Measurements from ENCODE around the gene SNAP47. TPM values are rescaled to one million over a fixed set of nuclear protein-coding genes. Genes with fewer than 3 reads are reported as not detected.

The SNAP47 gene
- polyA plus RNA-seq, 2 of the 4 experiments (the other 2 are of a cell fraction), result 29.6 to 39.5 TPM

- TF ChIP-seq TP53 (CRISPR knock-in tag; IDR thresholded peaks at IDR 0.05), result no peak
- no peak for TF ChIP-seq ATOH8 (CRISPR knock-in tag; IDR thresholded peaks at IDR 0.05; ENCODE audit: low read depth)
- TF ChIP-seq TFCP2L1 (CRISPR knock-in tag; IDR thresholded peaks at IDR 0.05), result no peak
- no peak for TF ChIP-seq POLR2A (IDR thresholded peaks at IDR 0.05; ENCODE audit: low read length)
- no peak for TF ChIP-seq BHLHE40 (IDR thresholded peaks at IDR 0.05; ENCODE audit: low read depth, low read length)
- no peak for TF ChIP-seq EHF (CRISPR knock-in tag; IDR thresholded peaks at IDR 0.05)
- no peak for TF ChIP-seq MAFK (IDR thresholded peaks at IDR 0.05; ENCODE audit: partially characterized antibody)
- no peak for TF ChIP-seq PBX3 (IDR thresholded peaks at IDR 0.05)
- no peak for TF ChIP-seq CHD2 (IDR thresholded peaks at IDR 0.05; ENCODE audit: low read length, partially characterized antibody)
- TF ChIP-seq RARB (CRISPR knock-in tag; IDR thresholded peaks at IDR 0.05), result no peak
- CTCF ChIA-PET, result no interaction called here
- FAIRE-seq, result no peak
- no peaks in the 10 kb centered on the region for H3K4me1 ChIP-seq
- DNase-seq (ENCODE audit: low read depth in 1 of 2, low spot score in 1 of 2), result no peak
- H3K4me3 ChIP-seq, result no peak overlapping the region
- H3K4me2 ChIP-seq, result no peak overlapping the region
- peaks cover 44% of the 10 kb centered on the region for H3K9me3 ChIP-seq
- no peak overlapping the region for H3K27ac ChIP-seq
- POLR2A ChIA-PET, result no interaction called here
- no peak for ATAC-seq
Observed at GRCh38 chr1:227712648-227713047, 22.6 kb upstream of the SNAP47 start.

- Histone ChIP-seq H3K4me3 (no peak overlapping the region), H3K9me3 (peaks cover 61% of the 10 kb centered on the region), H3K4me2 (no peak overlapping the region), H3K27ac (no peak overlapping the region), H3K4me1 (no peaks in the 10 kb centered on the region)
- ChIA-PET POLR2A (no interaction called here), CTCF (no interaction called here)
- WGBS (ENCODE audit: missing lambda C conversion rate), result 1% methylated on average over 2 of the region's 2 CpGs
- FAIRE-seq (no peak), ATAC-seq (no peak), DNase-seq (ENCODE audit: low read depth in 1 of 2, low spot score in 1 of 2) (no peak)
- TF ChIP-seq EHF (CRISPR knock-in tag; IDR thresholded peaks at IDR 0.05) (no peak), FOSL2 (IDR thresholded peaks at IDR 0.05) (no peak), FOSL2 (CRISPR knock-in tag; IDR thresholded peaks at IDR 0.05) (no peak), ATOH8 (CRISPR knock-in tag; IDR thresholded peaks at IDR 0.05; ENCODE audit: low read depth) (no peak), ZC3H11A (IDR thresholded peaks at IDR 0.05) (no peak)
Observed at GRCh38 chr1:227718932-227719331, 16.3 kb upstream of the SNAP47 start.

GRCh38 chr1:227723474-227723873 lies 11.8 kb upstream of the SNAP47 start:
- ATAC-seq, result no peak
- Histone ChIP-seq H3K4me2 (no peak overlapping the region), H3K4me3 (no peak overlapping the region), H3K9me3 (peaks cover 37% of the 10 kb centered on the region), H3K27ac (no peak overlapping the region), H3K4me1 (no peaks in the 10 kb centered on the region; the same call in 2 of the 3 replicates)
- CTCF ChIA-PET, result no interaction called here
- no peak for TF ChIP-seq NPAS2 (CRISPR knock-in tag; IDR thresholded peaks at IDR 0.05; ENCODE audit: borderline replicate concordance)
- no peak for TF ChIP-seq JUN (IDR thresholded peaks at IDR 0.05)
- no peak for TF ChIP-seq RCOR1 (IDR thresholded peaks at IDR 0.05; ENCODE audit: low read depth, low read length)
- no peak for TF ChIP-seq EHF (CRISPR knock-in tag; IDR thresholded peaks at IDR 0.05)
- no peak for TF ChIP-seq HEYL (CRISPR knock-in tag; IDR thresholded peaks at IDR 0.05)
- TF ChIP-seq BHLHE40 (IDR thresholded peaks at IDR 0.05; ENCODE audit: low read depth, low read length), result no peak
- no peak for TF ChIP-seq FOSB (CRISPR knock-in tag; IDR thresholded peaks at IDR 0.05)
- POLR2A ChIA-PET, result no interaction called here
- FAIRE-seq, result no peak
- DNase-seq (ENCODE audit: low read depth in 1 of 2, low spot score in 1 of 2), result no peak
- 24% methylated on average over 1 of the region's 1 CpG for WGBS (ENCODE audit: missing lambda C conversion rate)

GRCh38 chr1:227725046-227725445 lies 10.2 kb upstream of the SNAP47 start:
- DNase-seq (ENCODE audit: low read depth in 1 of 2, low spot score in 1 of 2), result no peak
- TF ChIP-seq CHD2 (IDR thresholded peaks at IDR 0.05; ENCODE audit: low read length, partially characterized antibody) (no peak), BHLHE40 (IDR thresholded peaks at IDR 0.05; ENCODE audit: low read depth, low read length) (no peak), MYC (IDR thresholded peaks at IDR 0.05; ENCODE audit: borderline replicate concordance, low read length) (no peak), E2F6 (IDR thresholded peaks at IDR 0.05; ENCODE audit: borderline replicate concordance, low read depth) (no peak), JUNB (IDR thresholded peaks at IDR 0.05) (no peak), NR3C1 (IDR thresholded peaks at IDR 0.05) (no peak), HDAC2 (IDR thresholded peaks at IDR 0.05) (no peak), ESRRA (IDR thresholded peaks at IDR 0.05; ENCODE audit: borderline replicate concordance, low read length) (no peak), ZSCAN20 (CRISPR knock-in tag; IDR thresholded peaks at IDR 0.05) (no peak), FOXS1 (CRISPR knock-in tag; IDR thresholded peaks at IDR 0.05) (no peak), NPAS2 (CRISPR knock-in tag; IDR thresholded peaks at IDR 0.05; ENCODE audit: borderline replicate concordance) (no peak)
- no peak for FAIRE-seq
- Histone ChIP-seq H3K27ac (no peak overlapping the region), H3K4me2 (no peak overlapping the region), H3K9me3 (peaks cover 30% of the 10 kb centered on the region), H3K4me1 (peaks cover 6% of the 10 kb centered on the region; the same call in 1 of the 3 replicates), H3K4me3 (no peak overlapping the region)
- ChIA-PET POLR2A (no interaction called here), CTCF (no interaction called here)
- 15% methylated on average over 2 of the region's 2 CpGs for WGBS (ENCODE audit: missing lambda C conversion rate)
- ATAC-seq, result no peak
